Transverse colon (tissue), 4 donors: ENCODE data around the gene CIPC.

ENCODE experiments used
- CTCF ChIP-seq, 5 experiments: fragments of 200-600 bp in 3 of 5; fragments of 450-650 bp in 2 of 5; sonication (generic) in 3 of 5; IDR thresholded peaks; 1 replicate in 2 of 5; 2 replicates in 3 of 5; pipeline ENCODE4 v1.5.1; 2016 to 2017; ENCODE audit warnings: antibody characterized with exemption in 5 of 5, inconsistent platforms in 3 of 5, mild to moderate bottlenecking in 2 of 5, moderate library complexity in 1 of 5
- POLR2AphosphoS5 ChIP-seq, 3 donors: sonication (generic); formaldehyde crosslinking; IDR thresholded peaks; one replicate each; pipeline ENCODE4 v1.6.1; 2016; ENCODE audit warnings: antibody characterized with exemption in 3 of 3

- no peak for TF ChIP-seq CTCF (IDR thresholded peaks at IDR 0.05)
- TF ChIP-seq POLR2AphosphoS5 (IDR thresholded peaks at IDR 0.05), result no peak
Observed at GRCh38 chr14:77128414-77128891, 30.4 kb downstream of the CIPC start.
